ENCODE results near the gene GALM.
"Not testable (repeated sequence)": the region's sequence is repeated elsewhere in the genome, so short reads cannot be mapped to it uniquely, and the experiment has no call there.

GALM gene

GRCh38 chr2:38712413-38712812 is 46.5 kb downstream of the GALM start:
- TF ChIP-seq, protein P1, sequence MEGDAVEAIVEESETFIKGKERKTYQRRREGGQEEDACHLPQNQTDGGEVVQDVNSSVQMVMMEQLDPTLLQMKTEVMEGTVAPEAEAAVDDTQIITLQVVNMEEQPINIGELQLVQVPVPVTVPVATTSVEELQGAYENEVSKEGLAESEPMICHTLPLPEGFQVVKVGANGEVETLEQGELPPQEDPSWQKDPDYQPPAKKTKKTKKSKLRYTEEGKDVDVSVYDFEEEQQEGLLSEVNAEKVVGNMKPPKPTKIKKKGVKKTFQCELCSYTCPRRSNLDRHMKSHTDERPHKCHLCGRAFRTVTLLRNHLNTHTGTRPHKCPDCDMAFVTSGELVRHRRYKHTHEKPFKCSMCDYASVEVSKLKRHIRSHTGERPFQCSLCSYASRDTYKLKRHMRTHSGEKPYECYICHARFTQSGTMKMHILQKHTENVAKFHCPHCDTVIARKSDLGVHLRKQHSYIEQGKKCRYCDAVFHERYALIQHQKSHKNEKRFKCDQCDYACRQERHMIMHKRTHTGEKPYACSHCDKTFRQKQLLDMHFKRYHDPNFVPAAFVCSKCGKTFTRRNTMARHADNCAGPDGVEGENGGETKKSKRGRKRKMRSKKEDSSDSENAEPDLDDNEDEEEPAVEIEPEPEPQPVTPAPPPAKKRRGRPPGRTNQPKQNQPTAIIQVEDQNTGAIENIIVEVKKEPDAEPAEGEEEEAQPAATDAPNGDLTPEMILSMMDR (IDR thresholded peaks at IDR 0.05; ENCODE audit: poor library complexity, severe bottlenecking): no peak
- DNase-seq (ENCODE audit: low spot score) (no peak), ATAC-seq (ENCODE audit: low read depth) (no peak)
- Histone ChIP-seq H3K4me1 (ENCODE audit: insufficient read depth, poor library complexity, severe bottlenecking) (no peaks in the 10 kb centered on the region), H3K36me3 (ENCODE audit: low read depth) (no peaks in the 10 kb centered on the region), H3K4me3 (ENCODE audit: severe bottlenecking) (no peak overlapping the region), H3K9me3 (ENCODE audit: severe bottlenecking) (no peaks in the 10 kb centered on the region), H3K27me3 (ENCODE audit: insufficient read depth, poor library complexity, severe bottlenecking) (no peaks in the 10 kb centered on the region), H3K27ac (ENCODE audit: poor library complexity, severe bottlenecking) (no peak overlapping the region)

DNA sequence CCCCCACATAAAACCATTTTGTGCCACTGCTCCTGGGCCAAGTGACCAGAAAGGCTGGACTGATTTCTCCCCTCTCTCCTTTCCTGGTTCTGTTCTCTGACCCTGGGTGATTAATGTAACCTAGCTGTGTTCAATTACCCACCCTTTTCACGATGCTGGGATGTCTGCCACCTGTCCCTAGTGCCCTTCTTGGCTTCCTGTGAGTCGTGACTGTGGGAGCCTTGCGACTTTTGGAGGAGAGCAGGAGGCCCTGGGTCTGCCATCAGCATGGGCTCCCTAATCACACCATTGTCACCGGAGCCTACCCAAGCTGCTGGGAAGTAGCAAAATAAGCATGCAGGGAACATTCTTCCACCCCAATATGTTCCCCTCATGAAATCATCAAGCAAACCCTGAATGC is 47.0 kb downstream of the GALM start:
- Histone ChIP-seq H3K27me3 (ENCODE audit: insufficient read depth, poor library complexity, severe bottlenecking) (no peaks in the 10 kb centered on the region), H3K4me3 (ENCODE audit: severe bottlenecking) (no peak overlapping the region), H3K36me3 (ENCODE audit: low read depth) (no peaks in the 10 kb centered on the region), H3K4me1 (ENCODE audit: insufficient read depth, poor library complexity, severe bottlenecking) (no peaks in the 10 kb centered on the region), H3K9me3 (ENCODE audit: severe bottlenecking) (no peaks in the 10 kb centered on the region), H3K27ac (ENCODE audit: poor library complexity, severe bottlenecking) (no peak overlapping the region)
- ATAC-seq (ENCODE audit: low read depth): no peak
- no peak for DNase-seq (ENCODE audit: low spot score)
- TF ChIP-seq, protein P1 (IDR thresholded peaks at IDR 0.05; ENCODE audit: poor library complexity, severe bottlenecking): no peak

GRCh38 chr2:38713338-38713737 is 47.4 kb downstream of the GALM start:
- no peak overlapping the region for H3K27ac ChIP-seq (ENCODE audit: poor library complexity, severe bottlenecking)
- ATAC-seq (ENCODE audit: low read depth) (no peak), DNase-seq (ENCODE audit: low spot score) (no peak)
- H3K27me3 ChIP-seq (ENCODE audit: insufficient read depth, poor library complexity, severe bottlenecking): no peaks in the 10 kb centered on the region
- no peaks in the 10 kb centered on the region for H3K4me1 ChIP-seq (ENCODE audit: insufficient read depth, poor library complexity, severe bottlenecking)
- no peaks in the 10 kb centered on the region for H3K9me3 ChIP-seq (ENCODE audit: severe bottlenecking)
- no peak overlapping the region for H3K4me3 ChIP-seq (ENCODE audit: severe bottlenecking)
- H3K36me3 ChIP-seq (ENCODE audit: low read depth): no peaks in the 10 kb centered on the region
- TF ChIP-seq, protein P1 (IDR thresholded peaks at IDR 0.05; ENCODE audit: poor library complexity, severe bottlenecking): no peak

GRCh38 chr2:38714941-38715340 is 49.0 kb downstream of the GALM start:
- H3K4me1 ChIP-seq (ENCODE audit: insufficient read depth, poor library complexity, severe bottlenecking); H3K4me3 ChIP-seq (ENCODE audit: severe bottlenecking); H3K27ac ChIP-seq (ENCODE audit: poor library complexity, severe bottlenecking); H3K9me3 ChIP-seq (ENCODE audit: severe bottlenecking); ATAC-seq (ENCODE audit: low read depth); DNase-seq (ENCODE audit: low spot score); H3K27me3 ChIP-seq (ENCODE audit: insufficient read depth, poor library complexity, severe bottlenecking); H3K36me3 ChIP-seq (ENCODE audit: low read depth): not testable (repeated sequence)

DNA sequence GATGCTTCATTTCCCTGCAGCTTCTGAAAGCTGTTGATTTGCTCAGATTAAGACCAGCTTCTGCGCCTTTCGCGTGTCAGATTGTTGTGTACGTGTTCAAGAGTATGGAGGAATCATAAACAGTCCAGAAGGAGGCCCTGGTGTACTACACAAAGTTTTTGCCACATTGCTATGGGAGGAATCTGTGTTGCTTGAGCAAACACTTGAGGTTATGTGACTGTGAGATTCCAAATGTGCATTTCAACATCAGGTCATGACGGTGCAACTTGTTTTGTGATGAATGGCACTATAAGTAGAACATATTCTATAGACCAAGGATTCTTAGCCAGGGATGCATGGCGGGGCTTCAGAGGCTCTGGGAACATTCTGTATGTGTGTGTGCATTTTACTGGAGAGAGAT is 50.3 kb downstream of the GALM start:
- ATAC-seq (ENCODE audit: low read depth): no peak
- DNase-seq (ENCODE audit: low spot score): no peak

More for the DNA sequence above, 50.3 kb downstream of the GALM start:
- peaks cover 3% of the 10 kb centered on the region for H3K4me1 ChIP-seq (ENCODE audit: insufficient read depth, poor library complexity, severe bottlenecking)
- no peaks in the 10 kb centered on the region for H3K9me3 ChIP-seq (ENCODE audit: severe bottlenecking)
- no peaks in the 10 kb centered on the region for H3K36me3 ChIP-seq (ENCODE audit: low read depth)
- TF ChIP-seq, protein P1 (IDR thresholded peaks at IDR 0.05; ENCODE audit: poor library complexity, severe bottlenecking): no peak
- H3K4me3 ChIP-seq (ENCODE audit: severe bottlenecking): no peak overlapping the region
- H3K27ac ChIP-seq (ENCODE audit: poor library complexity, severe bottlenecking): no peak overlapping the region
- H3K27me3 ChIP-seq (ENCODE audit: insufficient read depth, poor library complexity, severe bottlenecking): no peaks in the 10 kb centered on the region

Data from RWPE2 (cell line).